Measurements from ENCODE around the gene TANK. TPM values are rescaled to one million over a fixed set of nuclear protein-coding genes. Genes with fewer than 3 reads are reported as not detected.
"Not testable (repeated sequence)": the region's sequence is repeated elsewhere in the genome, so short reads cannot be mapped to it uniquely, and the experiment has no call there.

Gene TANK
- total RNA-seq, 1 donor from 2014 or later: 45.4 TPM

GRCh38 chr2:161177969-161178368 is 17.7 kb downstream of the TANK start:
- Mint-ChIP-seq H3K27ac (ENCODE audit: unreplicated experiment) (no peak overlapping the region), H3K9me3 (ENCODE audit: low read depth) (no peaks in the 10 kb centered on the region), H3K4me3 (ENCODE audit: unreplicated experiment) (no peak overlapping the region), H3K4me1 (ENCODE audit: low read depth) (peaks cover 5% of the 10 kb centered on the region), H3K36me3 (ENCODE audit: low read depth) (peaks cover 21% of the 10 kb centered on the region), H3K27me3 (ENCODE audit: low read depth) (no peaks in the 10 kb centered on the region)
- no peak for DNase-seq (ENCODE audit: low spot score)
- no peak for TF ChIP-seq CTCF (IDR thresholded peaks at IDR 0.05)

GRCh38 chr2:161178756-161179155 is 18.5 kb downstream of the TANK start:
- Mint-ChIP-seq H3K27me3 (ENCODE audit: low read depth) (no peaks in the 10 kb centered on the region), H3K9me3 (ENCODE audit: low read depth) (no peaks in the 10 kb centered on the region), H3K4me3 (ENCODE audit: unreplicated experiment) (no peak overlapping the region), H3K36me3 (ENCODE audit: low read depth) (peaks cover 21% of the 10 kb centered on the region), H3K4me1 (ENCODE audit: low read depth) (peaks cover 5% of the 10 kb centered on the region), H3K27ac (ENCODE audit: unreplicated experiment) (no peak overlapping the region)
- TF ChIP-seq CTCF (IDR thresholded peaks at IDR 0.05): no peak
- no peak for DNase-seq (ENCODE audit: low spot score)

- H3K4me1 Mint-ChIP-seq (ENCODE audit: low read depth): no peaks in the 10 kb centered on the region
- no peak overlapping the region for H3K27ac Mint-ChIP-seq (ENCODE audit: unreplicated experiment)
- DNase-seq (ENCODE audit: low spot score): no peak
- no peaks in the 10 kb centered on the region for H3K27me3 Mint-ChIP-seq (ENCODE audit: low read depth)
- H3K36me3 Mint-ChIP-seq (ENCODE audit: low read depth): peaks cover 31% of the 10 kb centered on the region
- no peak overlapping the region for H3K4me3 Mint-ChIP-seq (ENCODE audit: unreplicated experiment)
- H3K9me3 Mint-ChIP-seq (ENCODE audit: low read depth): no peaks in the 10 kb centered on the region
- no peak for TF ChIP-seq CTCF (IDR thresholded peaks at IDR 0.05)
Observed at GRCh38 chr2:161190050-161190449, 29.8 kb downstream of the TANK start.

- H3K27me3 Mint-ChIP-seq (ENCODE audit: low read depth); H3K4me3 Mint-ChIP-seq (ENCODE audit: unreplicated experiment); H3K4me1 Mint-ChIP-seq (ENCODE audit: low read depth); H3K9me3 Mint-ChIP-seq (ENCODE audit: low read depth); H3K27ac Mint-ChIP-seq (ENCODE audit: unreplicated experiment); DNase-seq (ENCODE audit: low spot score): not testable (repeated sequence)
- peaks cover 19% of the 10 kb centered on the region for H3K36me3 Mint-ChIP-seq (ENCODE audit: low read depth)
Observed at GRCh38 chr2:161195602-161196001, 35.4 kb downstream of the TANK start.

- no peaks in the 10 kb centered on the region for H3K27me3 Mint-ChIP-seq (ENCODE audit: low read depth)
- TF ChIP-seq CTCF (IDR thresholded peaks at IDR 0.05): no peak
- H3K27ac Mint-ChIP-seq (ENCODE audit: unreplicated experiment): no peak overlapping the region
- H3K4me1 Mint-ChIP-seq (ENCODE audit: low read depth): peaks cover 16% of the 10 kb centered on the region
- DNase-seq (ENCODE audit: low spot score): no peak
- H3K36me3 Mint-ChIP-seq (ENCODE audit: low read depth): peaks cover 13% of the 10 kb centered on the region
- H3K4me3 Mint-ChIP-seq (ENCODE audit: unreplicated experiment): no peak overlapping the region
- H3K9me3 Mint-ChIP-seq (ENCODE audit: low read depth): no peaks in the 10 kb centered on the region
Observed at GRCh38 chr2:161199912-161200701, 39.9 kb downstream of the TANK start.

- no peaks in the 10 kb centered on the region for H3K9me3 Mint-ChIP-seq (ENCODE audit: low read depth)
- H3K27ac Mint-ChIP-seq (ENCODE audit: unreplicated experiment): peak overlapping the region; percentile 73
- no peaks in the 10 kb centered on the region for H3K27me3 Mint-ChIP-seq (ENCODE audit: low read depth)
Observed at GRCh38 chr2:161204846-161205245, 44.6 kb downstream of the TANK start.

More at GRCh38 chr2:161204846-161205245, 44.6 kb downstream of the TANK start:
- Mint-ChIP-seq H3K4me3 (ENCODE audit: unreplicated experiment) (no peak overlapping the region), H3K4me1 (ENCODE audit: low read depth) (peaks cover 25% of the 10 kb centered on the region), H3K36me3 (ENCODE audit: low read depth) (peaks cover 9% of the 10 kb centered on the region)
- TF ChIP-seq CTCF (IDR thresholded peaks at IDR 0.05): no peak
- no peak for DNase-seq (ENCODE audit: low spot score)
